ENCODE results near the gene DCLK1.
"Not testable (repeated sequence)": the region's sequence is repeated elsewhere in the genome, so short reads cannot be mapped to it uniquely, and the experiment has no call there.

DNA sequence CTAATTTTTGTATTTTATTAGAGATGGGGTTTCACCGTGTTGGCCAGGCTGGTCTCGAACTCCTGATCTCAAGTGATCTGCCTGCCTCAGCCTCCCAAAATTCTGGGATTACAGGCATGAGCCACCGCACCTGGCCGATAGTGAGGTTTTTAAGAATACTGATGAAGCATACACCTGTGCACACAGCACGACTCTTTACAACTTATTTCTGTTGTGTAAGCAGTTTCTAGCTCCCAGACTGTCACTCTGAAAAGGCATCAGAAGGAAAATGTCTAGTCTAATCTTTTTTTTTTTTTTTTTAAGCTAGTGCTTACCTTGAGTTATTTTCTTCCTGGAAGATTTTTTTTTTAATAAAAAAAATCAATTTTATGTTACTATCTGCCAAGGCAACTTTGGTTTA lies 29.3 kb downstream of the DCLK1 start:
- TF ChIP-seq CTCF (IDR thresholded peaks at IDR 0.05 in 8 of 11, conservative IDR thresholded peaks at IDR 0.05 in 3 of 11); POLR2A (IDR thresholded peaks at IDR 0.05): not testable (repeated sequence)

Data from spleen (tissue), 7 donors.